Ecto neural progenitor cell (in vitro differentiated cells): ENCODE results near the gene SPATA31E1.
"Not testable (repeated sequence)": the region's sequence is repeated elsewhere in the genome, so short reads cannot be mapped to it uniquely, and the experiment has no call there.

Experiments used
- DNase-seq: peaks from one replicate; pipeline ENCODE4 v3.0.0-alpha.2; 2018; ENCODE audit warnings: low spot score

SPATA31E1 gene

GRCh38 chr9:87886210-87886932 lies 3.7 kb downstream of the SPATA31E1 start:
- DNase-seq = no peak

DNA sequence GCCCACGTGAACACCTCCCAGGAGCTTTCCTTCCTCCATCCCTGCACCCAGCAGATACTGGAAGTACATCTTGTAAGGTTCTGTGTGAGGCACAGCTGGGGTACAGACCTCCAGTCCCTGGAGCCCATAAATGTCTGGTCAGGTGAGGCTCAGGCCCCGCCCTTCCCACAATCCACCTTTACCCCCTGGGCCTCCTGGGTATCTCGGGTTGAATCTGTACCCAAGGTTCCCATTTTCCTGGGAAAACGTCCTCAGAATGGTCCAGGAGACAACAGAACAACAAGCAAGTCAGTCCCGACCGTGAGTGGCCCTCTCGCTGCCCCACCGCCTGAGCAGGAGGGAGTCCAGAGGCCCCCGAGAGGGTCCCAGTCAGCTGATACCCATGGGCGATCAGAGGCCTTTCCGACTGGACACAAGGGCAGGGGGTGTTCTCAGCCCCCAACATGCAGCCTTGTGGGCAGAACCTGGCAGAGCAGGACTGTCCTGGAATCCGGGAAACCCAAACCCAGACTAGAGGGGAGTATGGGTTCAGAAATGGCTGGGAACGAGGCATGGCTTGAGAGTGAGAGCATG lies 4.3 kb downstream of the SPATA31E1 start:
- DNase-seq = peak; percentile 40

- no peak for DNase-seq
Observed at GRCh38 chr9:87887661-87888480, 5.2 kb downstream of the SPATA31E1 start.

GRCh38 chr9:87888501-87888900 lies 5.8 kb downstream of the SPATA31E1 start:
- no peak for DNase-seq

- DNase-seq = peak; percentile 32
Observed at GRCh38 chr9:87889065-87889881, 6.6 kb downstream of the SPATA31E1 start.

GRCh38 chr9:87889882-87890252 lies 7.2 kb downstream of the SPATA31E1 start:
- DNase-seq = peak; percentile 39

GRCh38 chr9:87890837-87891236 lies 8.2 kb downstream of the SPATA31E1 start:
- DNase-seq = peak; percentile 36

- no peak for DNase-seq
Observed at GRCh38 chr9:87891754-87892153, 9.1 kb downstream of the SPATA31E1 start.

- DNase-seq = no peak
Observed at GRCh38 chr9:87892956-87893355, 10.3 kb downstream of the SPATA31E1 start.

DNA sequence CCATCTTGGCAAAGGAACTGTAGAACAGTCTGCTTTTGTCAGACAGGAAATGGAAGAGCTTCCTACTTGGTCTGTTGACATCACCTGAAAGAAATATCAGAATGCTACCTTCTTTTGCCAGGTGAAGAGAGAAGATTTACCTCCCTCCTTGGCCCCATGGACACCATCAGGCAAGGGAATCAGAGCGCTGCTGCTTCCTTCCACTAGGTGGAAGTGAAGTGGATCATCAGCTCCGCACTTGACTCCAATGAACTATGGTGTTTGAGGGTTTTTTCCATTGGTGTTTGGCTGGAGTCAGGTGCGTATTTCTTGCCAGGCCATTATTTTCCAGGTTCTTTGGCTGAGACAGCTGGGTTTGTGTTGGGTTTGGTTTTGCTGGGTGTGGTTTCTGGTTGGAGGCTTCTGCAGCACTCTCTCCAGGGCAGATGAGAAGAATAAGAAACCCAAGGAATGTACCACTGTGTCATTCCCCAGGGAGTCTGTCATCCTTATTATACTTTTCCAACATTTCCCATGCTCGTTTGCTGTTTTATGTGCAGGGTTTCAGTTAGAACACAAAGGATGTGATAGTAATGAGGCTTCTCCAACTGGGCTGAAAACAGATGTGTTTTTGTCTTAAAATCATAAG lies 12.4 kb downstream of the SPATA31E1 start:
- DNase-seq = no peak

DNA sequence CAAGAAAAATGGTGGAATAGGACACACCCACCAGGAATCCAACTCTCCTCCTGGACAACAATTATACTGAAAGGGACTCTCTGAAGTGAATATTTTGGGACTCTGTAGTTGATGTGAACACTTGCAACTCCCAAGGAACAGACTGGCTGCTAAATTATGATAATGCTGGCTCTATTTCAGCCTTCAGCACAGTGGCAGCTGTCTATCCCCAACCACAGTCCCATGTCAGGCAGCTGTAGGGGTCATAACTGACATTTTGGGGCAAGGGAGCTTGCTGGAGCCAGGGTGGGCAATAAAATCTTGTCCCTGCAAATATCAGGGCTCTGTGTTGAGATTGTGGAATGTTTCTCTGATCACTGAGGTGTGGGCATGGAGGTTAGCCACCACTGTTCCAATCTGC lies 14.2 kb downstream of the SPATA31E1 start:
- no peak for DNase-seq

DNA sequence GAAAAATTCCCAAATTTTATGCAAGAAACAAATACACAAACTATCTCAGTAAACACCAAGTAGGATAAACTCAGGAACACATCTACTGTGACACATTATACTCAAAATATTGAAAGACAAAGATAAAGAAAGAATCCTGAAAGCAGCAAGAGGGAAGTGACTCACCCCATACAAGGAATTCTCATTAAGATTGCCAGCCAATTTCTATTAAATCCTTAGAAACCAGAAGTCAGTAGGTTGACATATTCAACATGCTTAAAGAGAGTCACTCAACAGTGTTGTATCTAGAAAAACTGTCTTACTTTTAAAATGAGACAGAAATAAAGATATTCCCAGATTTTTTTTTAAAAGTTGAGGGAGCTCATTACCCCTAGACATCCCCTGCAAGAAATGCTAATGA lies 15.5 kb downstream of the SPATA31E1 start:
- no peak for DNase-seq

GRCh38 chr9:87902371-87902770 lies 19.7 kb downstream of the SPATA31E1 start:
- DNase-seq = not testable (repeated sequence)

- DNase-seq = no peak
Observed at GRCh38 chr9:87909310-87910041, 26.8 kb downstream of the SPATA31E1 start.

GRCh38 chr9:87910821-87911220 lies 28.1 kb downstream of the SPATA31E1 start:
- no peak for DNase-seq

DNA sequence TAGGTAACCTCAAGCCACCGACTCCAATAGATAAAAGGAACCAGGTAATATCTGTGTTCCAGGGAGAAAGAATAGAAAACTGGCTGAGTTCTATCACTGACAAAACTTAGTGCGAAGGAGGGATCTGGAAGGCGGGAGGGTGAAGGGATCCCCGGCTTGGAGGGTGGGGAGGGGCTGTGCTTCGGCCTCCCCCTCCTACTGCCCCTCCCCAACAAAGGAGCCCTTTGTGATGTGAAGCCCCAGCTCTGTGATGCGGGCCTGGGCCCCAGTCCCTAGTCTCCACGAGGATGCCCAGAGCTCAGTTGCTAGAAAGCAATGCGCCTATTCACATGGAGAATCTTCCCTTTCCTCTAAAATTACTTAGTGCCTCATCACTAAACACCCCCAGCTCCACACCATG lies 35.0 kb downstream of the SPATA31E1 start, which contains the start of gene SPATA31C1:
TSS of gene SPATA31C1 (plus strand) at position 301 of the 400 bp plus-strand sequence.
- DNase-seq = not testable (repeated sequence)

- not testable (repeated sequence) for DNase-seq
Observed at GRCh38 chr9:87919013-87919412, 36.3 kb downstream of the SPATA31E1 start.

DNA sequence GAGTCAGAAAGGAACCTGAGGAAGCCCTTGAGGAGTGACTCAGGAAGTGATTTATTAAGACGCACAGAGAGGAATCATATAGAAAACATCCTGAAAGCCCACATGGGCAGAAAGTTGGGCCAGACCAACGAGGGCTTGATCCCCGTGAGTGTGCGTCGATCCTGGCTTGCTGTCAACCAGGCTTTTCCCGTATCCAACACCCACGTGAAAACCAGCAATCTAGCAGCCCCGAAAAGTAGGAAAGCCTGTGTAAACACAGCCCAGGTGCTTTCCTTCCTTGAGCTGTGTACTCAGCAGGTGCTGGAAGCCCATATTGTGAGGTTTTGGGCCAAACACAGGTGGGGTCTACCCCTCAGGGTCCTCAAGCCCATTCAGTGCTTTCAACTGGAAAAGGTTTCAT lies 38.9 kb downstream of the SPATA31E1 start:
- not testable (repeated sequence) for DNase-seq

- DNase-seq = not testable (repeated sequence)
Observed at GRCh38 chr9:87923012-87923411, 40.3 kb downstream of the SPATA31E1 start.

GRCh38 chr9:87924851-87925250 lies 42.2 kb downstream of the SPATA31E1 start:
- DNase-seq = not testable (repeated sequence)

DNA sequence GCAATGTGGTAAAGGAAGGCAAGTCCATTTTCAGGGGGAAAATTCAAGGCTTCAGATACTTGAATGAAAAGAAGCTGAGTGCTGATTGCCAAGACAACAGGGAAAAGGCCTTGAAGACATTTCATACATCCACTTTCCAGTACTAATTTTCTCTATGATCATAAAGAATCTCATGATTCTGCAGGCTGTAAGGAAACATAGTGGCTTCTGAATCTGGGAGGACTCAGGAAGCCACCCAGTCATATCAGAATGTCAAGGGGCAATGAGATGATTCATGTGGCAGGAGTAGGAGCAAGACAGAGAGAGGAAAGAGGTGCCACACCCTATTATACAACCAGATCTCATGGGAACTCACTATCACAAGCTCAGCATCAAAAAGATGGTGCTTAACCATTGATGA lies 46.5 kb downstream of the SPATA31E1 start:
- not testable (repeated sequence) for DNase-seq
